Liver (tissue), 9 donors: ENCODE data around the gene BEND4. TPM values are rescaled to one million over a fixed set of nuclear protein-coding genes. Genes with fewer than 3 reads are reported as not detected.

Source experiments
- DNase-seq: peaks from one replicate; pipeline ENCODE4 v3.0.0-alpha.2; 2017; ENCODE audit warnings: low spot score
- H3K27ac ChIP-seq, 2 donors: one replicate each; pipeline ENCODE4 v1.7.0; 2013; ENCODE audit warnings: inconsistent platforms in 2 of 2, low read length in 2 of 2, control low read depth in 1 of 2, low read depth in 1 of 2, mild to moderate bottlenecking in 1 of 2
- H3K27me3 ChIP-seq, 4 donors: one replicate each; pipeline versions ENCODE4 v1.6.1 to v1.7.0; 2013; ENCODE audit warnings: low read length in 3 of 4, inconsistent platforms in 1 of 4, mild to moderate bottlenecking in 1 of 4, moderate library complexity in 1 of 4; ENCODE audit not compliant: control insufficient read depth in 4 of 4, insufficient read depth in 4 of 4
- H3K36me3 ChIP-seq, 4 donors: one replicate each; pipeline versions ENCODE4 v1.6.1 to v1.7.0; 2013; ENCODE audit warnings: low read length in 3 of 4, mild to moderate bottlenecking in 3 of 4, low read depth in 1 of 4, moderate library complexity in 1 of 4; ENCODE audit not compliant: control insufficient read depth in 4 of 4, insufficient read depth in 3 of 4
- H3K4me1 ChIP-seq, 4 donors: one replicate each; pipeline versions ENCODE4 v1.6.1 to v1.7.0; 2013; ENCODE audit warnings: low read length in 3 of 4, mild to moderate bottlenecking in 3 of 4, moderate library complexity in 1 of 4; ENCODE audit not compliant: control insufficient read depth in 4 of 4, insufficient read depth in 4 of 4
- H3K4me3 ChIP-seq, 3 donors: one replicate each; pipeline versions ENCODE4 v1.6.1 to v1.7.0; 2013; ENCODE audit warnings: low read length in 3 of 3, control low read depth in 1 of 3, low read depth in 1 of 3, mild to moderate bottlenecking in 1 of 3
- H3K9ac ChIP-seq, 2 donors: one replicate each; pipeline ENCODE4 v1.7.0; 2013; ENCODE audit warnings: low read length in 2 of 2, mild to moderate bottlenecking in 2 of 2, moderate library complexity in 2 of 2, control low read depth in 1 of 2, low read depth in 1 of 2
- H3K9me3 ChIP-seq, 4 donors: one replicate each; pipeline versions ENCODE4 v1.6.1 to v1.7.0; 2013; ENCODE audit warnings: low read length in 3 of 4; ENCODE audit not compliant: control insufficient read depth in 4 of 4
- ATF3 ChIP-seq: IDR thresholded peaks from 2 replicates; pipeline ENCODE4 v1.6.1; 2016; ENCODE audit warnings: antibody characterized with exemption
- CTCF ChIP-seq: fragments of 150-350 bp; IDR thresholded peaks from 2 replicates; pipeline ENCODE4 v1.5.1; 2017; ENCODE audit warnings: improper control_type of control experiment, low read depth, low read length; ENCODE audit not compliant: missing input control
- EGR1 ChIP-seq, 2 donors: IDR thresholded peaks; 2 replicates each; pipeline ENCODE4 v1.6.1; 2016 to 2018; ENCODE audit warnings: antibody characterized with exemption in 2 of 2, low read depth in 2 of 2
- FOXA1 ChIP-seq: IDR thresholded peaks from 2 replicates; pipeline ENCODE4 v1.6.1; 2016; ENCODE audit warnings: antibody characterized with exemption
- FOXA2 ChIP-seq: IDR thresholded peaks from 2 replicates; pipeline ENCODE4 v1.6.1; 2016; ENCODE audit warnings: antibody characterized with exemption
- GABPA ChIP-seq, 2 donors: IDR thresholded peaks in 1 of 2; conservative IDR thresholded peaks in 1 of 2; 2 replicates each; pipeline ENCODE4 v1.6.1; 2016; ENCODE audit warnings: antibody characterized with exemption in 2 of 2, mild to moderate bottlenecking in 1 of 2, moderate library complexity in 1 of 2
- HNF4A ChIP-seq, 2 donors: conservative IDR thresholded peaks; 2 replicates each; pipeline ENCODE4 v1.6.1; 2016; ENCODE audit warnings: antibody characterized with exemption in 2 of 2, mild to moderate bottlenecking in 2 of 2
- HNF4G ChIP-seq: IDR thresholded peaks from 2 replicates; pipeline ENCODE4 v1.6.1; 2016; ENCODE audit warnings: antibody characterized with exemption
- JUND ChIP-seq, 2 donors: IDR thresholded peaks; 2 replicates each; pipeline ENCODE4 v1.6.1; 2016; ENCODE audit warnings: antibody characterized with exemption in 2 of 2
- MAX ChIP-seq: IDR thresholded peaks from 2 replicates; pipeline ENCODE4 v1.6.1; 2016; ENCODE audit warnings: antibody characterized with exemption
- NR2F2 ChIP-seq: IDR thresholded peaks from 2 replicates; pipeline ENCODE4 v1.6.1; 2016; ENCODE audit warnings: antibody characterized with exemption
- RAD21 ChIP-seq, 2 donors: IDR thresholded peaks; 2 replicates each; pipeline ENCODE4 v1.6.1; 2016; ENCODE audit warnings: antibody characterized with exemption in 2 of 2, mild to moderate bottlenecking in 2 of 2
- REST ChIP-seq: IDR thresholded peaks from 2 replicates; pipeline ENCODE4 v1.6.1; 2016; ENCODE audit warnings: antibody characterized with exemption, mild to moderate bottlenecking
- SP1 ChIP-seq: IDR thresholded peaks from 2 replicates; pipeline ENCODE4 v1.6.1; 2018; ENCODE audit warnings: antibody characterized with exemption, mild to moderate bottlenecking
- TAF1 ChIP-seq: conservative IDR thresholded peaks from 2 replicates; pipeline ENCODE4 v1.6.1; 2016; ENCODE audit warnings: antibody characterized with exemption, mild to moderate bottlenecking
- YY1 ChIP-seq: IDR thresholded peaks from 2 replicates; pipeline ENCODE4 v1.6.1; 2016; ENCODE audit warnings: antibody characterized with exemption, mild to moderate bottlenecking
- ZBTB33 ChIP-seq: IDR thresholded peaks from 2 replicates; pipeline ENCODE4 v1.6.1; 2016; ENCODE audit warnings: antibody characterized with exemption
- WGBS: extraction: QIAGEN DNeasy Blood & Tissue Kit; methylation state at CpG from one replicate; pipeline ENCODE4 v1.1.7; 2013; 5-methylcytosine and 5-hydroxymethylcytosine counted together
- polyA plus RNA-seq, 2 donors: library from polyadenylated mRNA; stranded (reverse) in 1 of 2; unstranded in 1 of 2; fragments of 200-250 nt in 1 of 2; fragments of >200 nt in 1 of 2; fragmentation: Nextera tagmentation in 1 of 2; extraction: Ambion mirVana in 1 of 2; gene quantifications; one replicate each; pipeline versions ENCODE4 v1.2.1 to v1.2.3, GENCODE V29; 2013 to 2015
- total RNA-seq, 2 donors: library from RNA; depleted of rRNA; stranded (reverse); fragments of >200 nt; gene quantifications; one replicate each; pipeline ENCODE4 v1.2.3, GENCODE V29; 2014
- donor health status: healthy.
- donor health status: healthy.
- donor health status: healthy.
- donor health status: healthy.
- donor health status: healthy.

BEND4 gene
- total and polyA plus RNA-seq, 4 donors = 0.02 to 0.28 (median 0.13) TPM

- Histone ChIP-seq H3K27me3 (no peaks in the 10 kb centered on the region), H3K36me3 (no peaks in the 10 kb centered on the region), H3K9ac (no peak overlapping the region), H3K27ac (no peak overlapping the region), H3K9me3 (no peaks in the 10 kb centered on the region), H3K4me1 (no peaks in the 10 kb centered on the region), H3K4me3 (no peak overlapping the region)
- WGBS = 63% methylated on average over 12 of the region's 12 CpGs
- TF ChIP-seq NR2F2 (no peak), TAF1 (no peak), GABPA (IDR thresholded peaks at IDR 0.05 in 1 of 2, conservative IDR thresholded peaks at IDR 0.05 in 1 of 2) (no peak), YY1 (no peak), FOXA2 (no peak), EGR1 (IDR thresholded peaks at IDR 0.05; ENCODE audit: low read depth in 2 of 2) (no peak), ZBTB33 (no peak), REST (no peak), CTCF (no peak), HNF4A (conservative IDR thresholded peaks at IDR 0.05) (no peak), RAD21 (IDR thresholded peaks at IDR 0.05) (no peak), MAX (no peak), JUND (IDR thresholded peaks at IDR 0.05) (no peak), SP1 (no peak), FOXA1 (no peak)
- DNase-seq = no peak
Measured at GRCh38 chr4:42119886-42120285, 32.6 kb downstream of the BEND4 start.

GRCh38 chr4:42112846-42113245, 39.6 kb downstream of the BEND4 start:
- TF ChIP-seq FOXA2 (no peak), NR2F2 (no peak), ATF3 (no peak), REST (no peak), SP1 (no peak), GABPA (IDR thresholded peaks at IDR 0.05 in 1 of 2, conservative IDR thresholded peaks at IDR 0.05 in 1 of 2) (no peak), HNF4A (conservative IDR thresholded peaks at IDR 0.05) (no peak), CTCF (no peak), HNF4G (no peak), YY1 (no peak), RAD21 (IDR thresholded peaks at IDR 0.05) (no peak), MAX (no peak)
- H3K4me1 ChIP-seq = peaks cover 0 to 2% (median 0%) of the 10 kb centered on the region in 4 donors
- H3K36me3 ChIP-seq = no peaks in the 10 kb centered on the region
- H3K9ac ChIP-seq = no peak overlapping the region
- no peaks in the 10 kb centered on the region for H3K27me3 ChIP-seq
- 62% methylated on average over 3 of the region's 3 CpGs for WGBS
- DNase-seq = no peak
- H3K27ac ChIP-seq = no peak overlapping the region
- H3K4me3 ChIP-seq = no peak overlapping the region
- H3K9me3 ChIP-seq = no peaks in the 10 kb centered on the region
